Amniotic epithelial cell (primary cell): ENCODE measurements around the gene CORO1A.
"Not testable (repeated sequence)": the region's sequence is repeated elsewhere in the genome, so short reads cannot be mapped to it uniquely, and the experiment has no call there.

Experiments used
- DNase-seq: peaks from one replicate; pipeline ENCODE4 v3.0.0-alpha.2; 2010; ENCODE audit warnings: low read depth

Gene CORO1A

GRCh38 chr16:30205541-30206236 lies 22.3 kb downstream of the CORO1A start:
- DNase-seq = not testable (repeated sequence)

GRCh38 chr16:30206252-30206651 lies 22.9 kb downstream of the CORO1A start:
- DNase-seq = not testable (repeated sequence)

GRCh38 chr16:30207063-30207704 lies 23.8 kb downstream of the CORO1A start:
- not testable (repeated sequence) for DNase-seq

GRCh38 chr16:30209032-30209431 lies 25.6 kb downstream of the CORO1A start:
- not testable (repeated sequence) for DNase-seq

GRCh38 chr16:30211414-30211813 lies 28.0 kb downstream of the CORO1A start:
- DNase-seq = not testable (repeated sequence)

- not testable (repeated sequence) for DNase-seq
Measured at GRCh38 chr16:30217082-30217481, 33.7 kb downstream of the CORO1A start.
